NAMALWA (cell line): ENCODE results near the gene HOXD9.
A peak's percentile ranks its signal among the peaks of the same experiment; 100 is the strongest.

Experiments
- DNase-seq: peaks from one replicate; pipeline ENCODE4 v3.0.0-alpha.2; 2015; ENCODE audit warnings: low spot score

The HOXD9 gene

DNA sequence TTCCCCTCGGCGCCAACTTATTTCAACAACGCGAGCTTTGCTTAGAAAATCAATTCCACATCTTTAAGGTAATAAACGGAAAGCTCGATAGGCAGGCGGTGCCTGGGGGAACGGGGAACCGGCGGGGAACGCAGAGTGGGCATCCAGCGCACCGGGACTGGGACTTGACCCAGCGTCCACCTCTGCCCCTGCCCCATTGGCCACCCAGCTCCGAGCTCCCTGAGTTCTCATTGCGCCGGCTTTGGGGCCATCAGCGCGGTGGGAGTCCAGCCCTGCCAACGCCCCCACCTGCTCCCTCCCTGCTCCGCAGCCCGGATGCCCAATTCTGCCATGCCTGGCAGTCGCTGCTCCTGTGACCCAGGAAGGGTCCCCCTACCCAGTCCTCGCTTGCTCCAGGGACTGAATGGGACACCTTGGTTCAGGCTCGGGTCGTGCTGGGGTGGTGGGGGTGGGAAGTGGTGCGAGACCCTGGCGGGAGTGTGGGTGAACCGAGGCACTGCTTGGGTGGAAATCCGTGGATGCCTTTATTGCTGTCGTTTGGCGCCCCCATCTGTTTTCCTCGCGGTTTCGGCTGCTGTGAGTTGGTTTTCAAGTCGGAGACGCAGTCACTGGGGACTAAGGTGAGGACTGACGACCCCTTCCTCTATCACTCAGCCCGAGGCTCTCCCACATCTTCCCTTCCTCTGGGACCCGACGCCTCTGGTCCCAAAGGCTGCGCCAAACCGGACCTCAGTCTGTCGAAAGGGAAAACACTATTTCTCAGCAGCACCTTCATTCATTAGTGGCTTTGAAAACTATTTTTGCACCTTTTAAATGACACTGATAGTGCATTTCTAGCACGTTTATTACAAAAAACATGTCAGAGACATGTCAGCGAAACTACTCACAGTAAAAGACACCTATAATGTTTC is 36.4 kb upstream of the HOXD9 start:
- peak; percentile 62 for DNase-seq

DNA sequence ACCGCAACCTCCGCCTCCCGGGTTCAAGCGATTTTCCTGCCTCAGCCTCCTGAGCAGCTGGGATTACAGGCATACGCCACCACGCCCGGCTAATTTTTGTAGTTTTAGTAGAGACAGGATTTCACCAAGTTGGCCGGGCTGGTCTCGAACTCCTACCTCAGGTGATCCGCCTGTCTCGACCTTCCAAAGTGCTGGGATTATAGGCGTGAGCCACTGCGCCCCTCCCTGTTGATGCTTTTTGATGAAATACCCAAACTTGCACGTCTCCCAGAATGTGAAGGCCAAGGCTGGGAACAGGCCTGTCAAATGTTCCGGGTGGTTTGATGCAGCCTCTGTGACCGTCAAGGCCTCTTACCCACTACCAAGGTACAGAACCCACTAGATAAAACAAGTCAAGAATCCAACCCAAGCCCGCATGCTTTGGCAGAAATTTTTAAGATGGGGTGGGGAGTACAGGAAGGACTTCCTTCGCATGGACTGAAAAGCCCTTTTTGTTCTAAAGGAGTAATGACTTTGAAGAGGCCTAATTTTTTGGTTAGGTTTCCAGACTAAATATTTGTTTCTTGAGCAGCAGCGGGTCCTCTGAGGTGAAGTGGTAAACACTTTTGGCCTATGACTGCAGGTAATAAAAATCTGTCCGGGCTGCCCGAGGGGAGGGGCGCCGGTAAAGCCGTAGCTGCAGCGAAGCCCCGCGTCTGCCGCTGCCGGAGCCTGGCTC is 35.0 kb upstream of the HOXD9 start:
- DNase-seq: no peak

DNA sequence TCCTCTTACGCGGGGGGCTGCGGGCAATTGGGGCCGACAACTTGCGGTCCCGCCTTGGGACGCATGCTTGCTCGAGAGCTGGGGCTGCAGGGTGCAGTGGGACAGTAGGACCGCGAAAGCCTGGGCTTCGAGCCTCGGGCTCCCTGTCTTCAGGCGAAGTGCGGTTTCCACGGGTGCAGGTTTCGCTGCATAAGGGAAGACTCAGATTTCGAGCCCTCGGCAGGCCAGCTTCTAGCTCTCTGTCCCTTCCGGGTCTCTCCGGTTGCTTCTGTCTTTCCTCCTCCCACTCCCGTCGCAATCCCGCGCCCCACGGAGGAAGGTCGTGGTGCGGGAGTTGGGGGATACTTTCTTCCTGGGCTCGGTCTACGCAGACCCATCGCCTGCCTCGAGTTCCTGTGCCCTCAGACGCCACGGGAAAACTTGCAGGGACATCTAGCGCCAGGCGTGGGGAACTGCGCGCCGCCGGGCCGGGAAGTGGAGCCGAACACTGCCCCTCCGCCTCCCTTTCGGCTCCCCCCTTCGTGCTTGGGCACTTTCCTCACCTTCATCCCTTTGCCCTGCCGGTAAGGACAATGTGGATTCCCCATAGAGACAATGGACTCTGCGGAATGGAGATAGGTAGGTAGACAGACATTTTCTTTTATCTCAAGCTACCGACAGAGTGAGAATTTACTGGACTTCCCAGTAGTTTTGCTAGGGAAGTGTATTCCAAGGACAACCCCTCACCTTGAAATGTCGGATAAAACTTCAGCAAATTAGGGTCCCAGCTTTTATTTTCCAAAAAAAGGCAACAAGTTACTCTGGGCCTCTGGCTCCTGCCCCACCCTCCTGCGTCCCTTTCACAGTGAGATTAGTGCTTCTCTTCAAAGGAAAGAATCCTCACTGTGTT is 34.2 kb upstream of the HOXD9 start:
- peak; percentile 24 for DNase-seq

DNA sequence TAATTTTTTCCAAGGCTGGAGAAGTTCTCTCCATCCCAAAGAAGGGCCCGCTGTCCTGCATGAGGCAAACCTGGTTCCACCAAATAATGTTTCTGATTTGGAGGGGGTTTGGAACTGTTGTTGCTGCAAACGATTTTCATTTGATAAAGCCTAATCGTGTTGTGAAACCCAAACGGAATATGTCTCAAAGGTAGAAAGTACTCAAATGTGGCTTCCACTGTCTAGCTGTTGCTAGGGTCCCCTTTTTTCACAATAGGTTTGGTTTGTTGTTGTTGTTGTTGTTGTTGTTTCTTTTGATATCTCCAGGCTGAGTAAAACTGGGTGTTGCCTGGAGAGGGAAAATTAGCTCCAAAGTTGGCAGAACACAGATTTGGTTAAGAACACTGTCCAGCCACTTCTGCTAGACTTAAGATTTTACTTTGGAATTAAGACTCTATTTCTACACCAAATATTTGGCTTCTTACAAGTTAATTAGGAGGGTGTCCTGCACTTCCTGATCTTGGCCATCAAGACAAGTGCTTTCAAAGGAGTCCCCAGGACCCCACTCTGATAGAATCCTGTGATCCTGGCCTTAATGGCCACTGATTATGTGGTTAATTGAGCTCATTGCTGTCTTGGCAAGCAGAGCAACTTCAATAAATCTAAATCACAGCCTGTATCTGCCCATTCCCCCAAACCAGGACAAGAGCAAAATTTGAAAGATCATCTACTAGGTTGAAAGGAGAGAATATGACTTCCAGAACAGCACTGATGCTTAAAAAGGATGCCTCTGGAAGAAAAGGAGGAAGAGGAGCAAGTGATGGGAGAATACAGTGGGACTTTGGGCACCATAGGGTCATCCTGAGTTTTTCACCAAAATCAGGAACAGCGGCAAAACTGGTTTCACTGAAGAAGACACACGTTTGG is 33.3 kb upstream of the HOXD9 start:
- DNase-seq: no peak

DNA sequence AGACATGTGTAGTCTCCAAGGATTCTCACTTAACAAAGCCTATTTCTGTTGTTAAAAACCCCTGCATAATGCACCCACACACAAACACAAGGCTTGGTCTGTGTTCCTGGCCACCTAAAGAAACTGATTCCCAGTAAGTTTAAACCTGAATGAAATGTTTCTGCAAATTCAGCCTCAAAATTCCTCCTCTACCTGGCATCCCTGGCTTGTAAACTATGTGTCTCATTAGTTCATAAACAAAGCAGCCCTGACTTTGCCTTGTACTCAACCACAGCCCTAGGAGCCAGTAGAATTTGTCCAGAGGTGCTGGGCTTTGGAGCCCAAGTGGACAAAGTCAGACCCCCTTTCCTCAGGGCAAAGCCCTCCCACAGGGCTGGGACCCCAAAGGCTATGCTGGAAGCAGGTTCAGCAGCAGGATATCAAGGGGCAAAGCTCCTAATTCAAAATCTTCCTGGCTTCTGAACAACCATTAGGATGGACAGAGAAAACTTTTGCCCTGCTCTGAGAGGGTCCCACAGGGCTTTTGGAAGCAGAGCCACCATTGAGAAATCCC is 32.6 kb upstream of the HOXD9 start:
- no peak for DNase-seq

DNA sequence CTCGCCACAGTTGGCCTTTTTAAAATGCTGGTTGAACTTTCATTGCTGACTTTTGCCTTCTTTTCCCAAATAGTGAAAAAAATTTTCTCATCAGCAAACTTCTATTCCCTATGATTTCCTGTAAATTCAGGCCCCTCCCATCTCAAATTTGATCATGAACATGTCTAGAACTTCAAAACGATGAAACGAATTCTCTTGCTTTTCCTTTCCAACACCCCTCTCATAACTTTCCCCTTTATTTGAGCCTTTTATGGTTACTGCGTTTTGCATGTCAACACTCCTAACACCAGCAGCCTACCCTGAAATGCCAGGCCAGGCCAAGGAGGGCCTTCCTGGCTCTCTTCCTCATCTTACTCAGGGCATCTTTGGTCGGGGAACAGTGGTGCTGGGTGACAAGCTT is 31.7 kb upstream of the HOXD9 start:
- no peak for DNase-seq

DNA sequence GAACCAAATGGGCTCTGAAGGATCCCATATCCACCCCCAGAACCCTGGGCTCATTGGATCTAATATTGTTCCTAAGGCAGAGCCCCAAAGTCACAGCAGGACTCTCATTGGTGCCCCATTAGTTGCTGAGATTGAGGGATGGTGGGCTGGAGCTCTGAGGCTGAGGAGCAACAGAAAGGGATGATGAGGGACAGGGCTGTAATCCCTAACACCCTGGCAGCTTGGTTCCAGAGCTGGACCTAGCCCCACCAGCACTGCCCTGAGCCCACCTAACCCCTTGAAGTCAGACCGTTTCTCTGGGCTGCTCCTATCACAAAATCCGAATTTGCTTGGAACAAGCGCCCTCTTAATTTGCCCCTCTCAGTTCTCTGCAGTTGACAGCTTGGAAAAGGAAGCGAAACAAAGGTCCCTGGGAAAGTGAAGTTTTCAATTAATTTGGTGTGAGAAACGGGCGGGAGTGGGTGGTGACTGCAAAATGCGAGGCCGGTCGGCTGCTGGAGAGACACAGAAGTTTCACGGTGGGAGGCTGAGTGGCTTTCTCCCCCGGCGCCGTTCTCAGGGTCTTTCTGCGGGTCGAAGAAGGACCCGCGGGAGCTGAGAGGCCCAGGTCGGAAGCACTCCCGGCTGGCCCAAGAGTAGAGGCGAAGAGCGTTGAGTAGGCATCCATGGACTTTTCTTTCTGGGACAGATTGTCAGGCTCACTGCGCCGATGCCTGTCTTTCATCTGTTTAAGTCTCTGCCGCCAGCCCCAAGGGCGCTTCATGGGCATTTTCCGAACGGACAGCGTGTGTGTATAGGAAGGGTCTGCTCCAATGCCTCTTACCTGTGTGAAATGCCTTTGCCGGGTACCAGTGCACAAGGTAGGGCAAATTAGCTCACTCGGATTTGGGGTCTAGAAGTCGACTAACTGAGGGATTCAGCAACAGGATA is 30.9 kb upstream of the HOXD9 start:
- DNase-seq: no peak

DNA sequence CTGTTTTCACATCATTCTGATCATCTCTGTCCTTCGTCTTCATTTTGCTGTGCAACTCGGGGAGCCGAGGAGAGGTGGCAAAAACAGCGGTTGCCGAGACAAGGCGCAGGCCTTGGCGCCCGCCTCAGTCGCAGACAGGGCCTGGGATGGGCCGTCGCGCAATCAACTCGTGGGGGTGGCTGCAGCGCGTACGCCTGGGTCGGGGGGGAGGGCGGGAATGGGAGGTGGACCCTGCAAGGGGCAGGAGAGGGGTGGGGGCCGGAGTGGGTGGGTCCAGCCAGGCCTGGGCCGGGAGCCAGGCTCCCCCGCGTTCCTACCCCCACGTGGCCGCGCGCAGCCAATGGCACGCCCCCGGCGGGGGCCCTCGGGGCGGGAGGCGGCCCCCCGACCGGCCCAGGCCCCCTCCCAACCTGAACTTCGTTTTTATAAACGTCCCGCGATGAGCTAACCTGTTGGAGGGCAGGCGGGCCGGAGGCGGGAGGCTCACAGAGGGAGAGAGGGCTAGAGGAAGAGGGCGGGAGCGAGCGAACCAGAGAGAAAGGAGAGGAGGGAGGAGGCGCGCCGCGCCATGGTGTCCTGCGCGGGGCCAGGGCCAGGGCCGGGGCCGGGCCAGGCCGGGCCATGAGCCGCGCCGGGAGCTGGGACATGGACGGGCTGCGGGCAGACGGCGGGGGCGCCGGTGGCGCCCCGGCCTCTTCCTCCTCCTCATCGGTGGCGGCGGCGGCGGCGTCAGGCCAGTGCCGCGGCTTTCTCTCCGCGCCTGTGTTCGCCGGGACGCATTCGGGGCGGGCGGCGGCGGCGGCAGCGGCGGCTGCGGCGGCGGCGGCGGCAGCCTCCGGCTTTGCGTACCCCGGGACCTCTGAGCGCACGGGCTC is 30.0 kb upstream of the HOXD9 start, which contains the start of gene HOXD13:
Gene HOXD13, plus strand, starts transcription at position 452 of the 875 bp plus-strand sequence. Its CDS starts 170 bp downstream, at position 622.
- DNase-seq: no peak

DNA sequence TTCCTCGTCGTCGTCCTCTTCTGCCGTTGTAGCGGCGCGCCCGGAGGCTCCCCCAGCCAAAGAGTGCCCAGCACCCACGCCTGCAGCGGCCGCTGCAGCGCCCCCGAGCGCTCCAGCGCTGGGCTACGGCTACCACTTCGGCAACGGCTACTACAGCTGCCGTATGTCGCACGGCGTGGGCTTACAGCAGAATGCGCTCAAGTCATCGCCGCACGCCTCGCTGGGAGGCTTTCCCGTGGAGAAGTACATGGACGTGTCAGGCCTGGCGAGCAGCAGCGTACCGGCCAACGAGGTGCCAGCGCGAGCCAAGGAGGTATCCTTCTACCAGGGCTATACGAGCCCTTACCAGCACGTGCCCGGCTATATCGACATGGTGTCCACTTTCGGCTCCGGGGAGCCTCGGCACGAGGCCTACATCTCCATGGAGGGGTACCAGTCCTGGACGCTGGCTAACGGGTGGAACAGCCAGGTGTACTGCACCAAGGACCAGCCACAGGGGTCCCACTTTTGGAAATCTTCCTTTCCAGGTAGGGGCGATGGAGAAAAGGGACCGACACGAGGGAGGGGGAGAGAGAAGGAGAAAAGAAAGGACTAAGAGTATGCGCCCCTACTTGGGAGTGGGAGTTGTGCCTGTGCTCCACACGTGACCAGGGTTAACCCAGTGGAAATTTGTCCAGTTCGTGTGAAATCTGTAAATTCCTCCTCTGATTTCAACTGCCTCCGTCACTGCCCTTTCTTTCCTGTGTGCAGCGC is 29.2 kb upstream of the HOXD9 start:
- no peak for DNase-seq

DNA sequence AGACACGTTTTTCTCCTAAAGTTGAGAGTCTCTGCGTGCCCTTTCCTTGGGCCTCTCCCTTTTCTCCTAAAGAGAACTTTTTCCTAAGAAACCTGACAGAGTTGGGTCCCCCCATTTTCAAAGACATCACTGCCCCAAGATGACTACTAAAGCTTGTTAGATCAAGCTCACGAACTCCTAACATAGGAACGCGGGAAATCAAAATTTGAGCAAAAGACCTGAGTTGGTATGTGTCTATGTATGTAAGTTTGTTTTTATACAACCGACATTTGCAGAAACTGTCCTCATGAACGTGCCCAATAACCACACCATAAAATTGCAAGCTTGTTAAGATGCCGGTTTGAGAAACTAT is 28.6 kb upstream of the HOXD9 start:
- no peak for DNase-seq

DNA sequence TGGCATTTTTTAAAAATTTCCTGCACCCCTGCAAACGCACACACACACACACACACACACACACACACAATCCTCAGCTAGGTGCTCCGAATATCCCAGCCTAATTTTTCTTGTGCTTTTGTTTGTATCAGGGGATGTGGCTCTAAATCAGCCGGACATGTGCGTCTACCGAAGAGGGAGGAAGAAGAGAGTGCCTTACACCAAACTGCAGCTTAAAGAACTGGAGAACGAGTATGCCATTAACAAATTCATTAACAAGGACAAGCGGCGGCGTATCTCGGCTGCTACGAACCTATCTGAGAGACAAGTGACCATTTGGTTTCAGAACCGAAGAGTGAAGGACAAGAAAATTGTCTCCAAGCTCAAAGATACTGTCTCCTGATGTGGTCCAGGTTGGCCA is 28.2 kb upstream of the HOXD9 start:
- no peak for DNase-seq

DNA sequence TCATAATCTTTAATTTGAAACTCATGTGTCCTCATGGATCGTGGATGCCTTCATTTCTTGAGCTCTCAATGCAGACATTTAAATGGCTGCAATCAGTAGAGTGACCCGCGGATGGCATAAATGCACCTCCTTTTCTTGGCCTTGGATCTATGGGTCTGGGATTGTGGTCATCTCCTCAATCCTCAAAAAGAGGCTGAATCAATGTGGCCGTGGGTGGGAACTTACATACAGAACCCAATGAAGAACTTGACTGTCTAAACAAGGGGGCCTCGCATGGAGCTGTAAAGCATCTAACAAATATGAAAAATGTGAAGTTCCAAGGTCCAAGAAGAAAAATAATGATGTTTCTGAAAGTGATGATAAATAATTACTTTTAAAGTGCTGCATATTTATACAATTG is 27.1 kb upstream of the HOXD9 start:
- DNase-seq: no peak

DNA sequence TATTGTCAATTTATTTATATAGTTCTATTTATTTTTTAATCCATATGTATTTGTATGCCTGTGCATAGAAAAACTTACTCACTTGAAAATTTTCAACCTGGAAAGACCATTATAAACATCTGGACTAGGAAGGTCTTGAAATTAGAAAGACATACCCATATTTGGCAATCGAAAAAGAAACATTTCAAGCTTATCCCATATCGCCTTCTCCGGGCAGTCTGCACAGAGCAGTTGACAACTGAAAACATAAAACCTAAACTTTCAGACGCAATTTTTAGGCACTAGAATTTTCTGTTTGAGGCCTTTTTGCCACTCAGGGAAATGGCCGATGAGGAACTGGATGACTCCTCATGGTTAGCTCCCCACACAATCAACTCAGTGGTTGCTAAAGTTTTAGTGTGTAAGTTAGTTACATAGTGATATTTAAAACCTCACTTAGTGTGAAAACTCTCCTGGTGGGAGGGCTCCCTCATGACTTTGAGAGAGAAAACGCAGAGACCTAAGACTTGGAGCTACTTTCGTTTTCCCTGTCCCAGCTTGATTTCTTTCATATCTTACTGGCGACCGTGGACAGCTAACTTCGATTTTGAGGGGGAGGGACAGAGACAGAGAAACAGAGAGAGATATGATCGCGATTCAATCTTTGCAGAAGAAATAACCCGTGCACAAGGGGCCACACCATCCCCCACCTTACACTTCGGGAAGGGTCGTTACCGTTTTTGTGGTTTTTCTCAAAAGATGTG is 26.1 kb upstream of the HOXD9 start:
- DNase-seq: no peak

DNA sequence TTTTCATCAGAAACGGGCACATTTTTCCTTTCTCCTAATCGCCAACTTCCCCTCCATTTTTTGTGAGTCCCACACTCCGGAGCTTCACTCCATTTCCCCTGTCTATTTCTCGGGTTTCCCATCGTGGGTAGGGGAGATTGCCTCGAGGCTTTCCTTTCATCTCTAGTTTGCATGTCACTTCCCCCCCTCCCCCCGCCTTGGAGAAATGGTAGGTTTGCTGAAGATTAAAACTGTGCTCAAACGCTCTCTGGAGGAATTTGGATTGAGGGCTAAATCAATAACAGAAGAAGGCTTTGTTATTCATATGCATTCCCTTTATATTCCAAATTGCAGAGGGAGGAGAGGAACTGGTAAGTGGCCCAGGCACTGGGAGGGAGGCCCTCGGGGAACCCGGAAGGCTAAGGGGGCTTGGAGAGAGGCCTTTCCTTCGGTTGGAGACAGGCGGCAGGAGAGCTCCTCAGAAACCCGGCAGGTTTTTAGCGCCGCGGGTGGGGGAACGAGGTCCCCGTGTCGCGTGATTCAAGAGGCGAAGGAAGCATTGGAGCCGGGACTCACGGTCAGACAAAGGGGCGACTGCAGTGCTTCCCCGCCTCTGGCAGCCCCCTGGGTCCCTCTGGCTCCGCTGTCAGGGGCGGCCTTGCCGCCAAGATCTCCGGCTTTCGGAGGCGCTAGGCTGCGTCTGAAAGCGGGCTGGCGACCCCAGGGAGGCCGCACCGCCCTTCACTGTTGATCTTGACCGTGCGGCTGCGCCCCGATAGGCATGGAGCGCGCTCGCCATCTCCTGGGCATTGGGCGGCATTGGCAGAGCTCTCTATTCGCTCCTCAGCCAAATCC is 25.3 kb upstream of the HOXD9 start:
- peak; percentile 67 for DNase-seq

DNA sequence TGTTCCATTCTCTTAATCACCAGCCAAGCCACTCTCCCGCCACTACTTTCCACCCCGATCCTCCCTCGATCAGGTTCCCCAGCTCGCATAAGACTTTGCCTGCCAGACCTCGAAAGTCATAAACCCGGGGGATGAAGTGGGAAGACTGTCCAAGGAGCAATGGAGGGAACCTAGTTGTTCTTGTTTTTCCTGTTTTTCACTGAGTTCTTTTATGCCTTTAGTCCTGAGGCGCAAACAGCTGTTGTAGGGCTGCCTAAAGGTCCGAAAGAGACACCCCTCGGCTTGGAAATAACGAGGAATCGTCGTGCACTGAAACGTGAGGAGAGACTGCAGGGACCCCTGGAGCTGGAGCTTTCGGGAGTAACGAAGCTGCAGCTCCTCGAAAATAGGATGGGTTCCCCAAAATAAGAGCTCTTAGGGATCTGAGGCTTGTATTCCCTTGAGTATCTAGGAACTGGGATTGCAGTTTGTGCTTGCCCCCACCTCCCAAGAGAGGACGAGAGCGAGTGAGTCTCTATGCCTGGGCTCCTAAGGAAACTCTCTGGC is 24.6 kb upstream of the HOXD9 start:
- no peak for DNase-seq
